HG03432 (cell line): Measurements from ENCODE around the gene INSYN2B.
A peak's percentile ranks its signal among the peaks of the same experiment; 100 is the strongest.

Source experiments
- ATAC-seq: cut with Tn5 transposase; IDR thresholded peaks from one replicate; pipeline ENCODE4 v1.9.1; 2021; ENCODE audit warnings: mild to moderate bottlenecking, moderate library complexity; ENCODE audit not compliant: unreplicated experiment

INSYN2B gene

GRCh38 chr5:169980418-169981053 is at the start of gene INSYN2B:
Gene INSYN2B (minus strand): TSS chr5:169980495. CDS start chr5:169883898, 96,597 bp downstream.
- peak; percentile 75 for ATAC-seq

DNA sequence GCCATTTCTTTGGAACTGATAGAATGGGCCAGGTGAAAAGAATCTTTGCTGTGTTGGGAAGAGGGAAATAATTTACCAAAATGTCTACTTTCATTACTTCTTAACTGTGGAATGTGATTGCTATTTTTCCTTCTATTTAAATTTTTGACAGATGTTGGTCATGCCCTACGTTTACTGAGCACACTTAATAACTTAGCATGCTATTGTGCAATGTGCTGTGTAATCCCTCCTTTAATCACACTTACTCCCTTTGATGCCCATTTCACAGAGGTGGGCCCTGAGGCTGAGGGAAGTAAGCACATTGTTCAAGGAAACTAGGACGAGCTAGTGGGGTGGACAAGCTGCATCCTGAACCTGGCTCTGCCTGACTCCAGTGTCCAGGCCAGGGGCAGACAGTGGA is 47.8 kb upstream of the INSYN2B start:
- ATAC-seq, result no peak

DNA sequence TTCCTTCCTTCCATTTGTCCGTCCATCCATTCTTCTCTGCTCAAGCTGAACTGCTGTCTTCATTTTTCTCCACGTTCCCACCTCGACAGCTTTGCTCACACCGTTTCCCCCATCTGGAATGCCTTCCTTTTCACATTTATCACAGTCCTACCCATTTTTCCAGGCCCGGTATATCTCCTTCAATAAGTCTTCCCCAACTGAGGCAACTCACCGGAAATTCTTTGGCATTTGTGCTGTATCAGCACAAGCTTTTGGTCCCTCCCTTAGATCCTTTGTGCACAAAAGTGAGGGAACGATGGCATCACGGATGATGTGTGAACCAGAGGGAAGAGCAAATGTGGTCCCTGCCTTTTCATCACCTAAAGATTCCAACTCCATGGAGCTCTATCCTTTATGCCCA is 45.6 kb upstream of the INSYN2B start:
- ATAC-seq, result no peak

GRCh38 chr5:170021506-170021905 is 41.2 kb upstream of the INSYN2B start:
- no peak for ATAC-seq

GRCh38 chr5:170020423-170020822 is 40.1 kb upstream of the INSYN2B start:
- ATAC-seq, result no peak

- no peak for ATAC-seq
These were observed 32.3 kb upstream of the INSYN2B start for GRCh38 chr5:170012622-170013021.

DNA sequence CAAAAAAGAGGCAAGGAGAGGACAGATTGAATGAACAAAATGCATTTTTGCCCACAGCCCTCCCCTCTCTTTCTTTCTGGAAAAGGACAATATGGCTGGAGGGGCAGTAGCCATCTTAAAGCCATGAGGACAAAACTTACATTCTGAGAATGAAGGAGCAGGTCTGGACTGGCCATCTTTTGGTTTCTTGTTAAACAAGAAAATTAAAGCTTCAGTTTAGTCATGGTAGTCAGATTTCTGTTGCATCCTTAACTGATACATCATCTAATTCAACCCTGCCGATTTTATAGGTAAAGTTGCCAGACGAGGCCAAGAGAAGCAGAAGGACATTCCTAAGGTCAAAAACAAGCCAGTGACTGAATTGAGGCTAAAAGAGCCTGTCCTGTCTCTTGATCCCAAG is 31.5 kb upstream of the INSYN2B start:
- ATAC-seq, result no peak

DNA sequence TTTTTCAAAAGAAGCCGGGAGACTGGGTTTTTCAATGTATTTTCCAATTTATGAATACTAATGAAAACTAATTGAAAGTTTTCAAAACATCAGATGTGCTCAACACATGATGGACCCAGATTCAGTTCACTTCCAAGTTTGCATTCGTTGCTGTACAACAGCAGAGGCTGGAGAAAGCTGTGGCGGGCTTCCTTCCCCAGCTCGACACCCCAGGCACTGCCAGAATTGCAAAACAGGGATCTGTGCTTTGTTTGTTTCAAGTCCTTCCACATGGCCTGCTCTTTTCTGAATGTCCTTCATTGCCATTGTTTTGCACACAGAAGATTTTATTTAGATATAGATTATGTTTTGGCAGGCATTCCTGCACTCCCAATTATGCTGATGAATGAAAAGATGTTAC is 30.3 kb upstream of the INSYN2B start:
- no peak for ATAC-seq

DNA sequence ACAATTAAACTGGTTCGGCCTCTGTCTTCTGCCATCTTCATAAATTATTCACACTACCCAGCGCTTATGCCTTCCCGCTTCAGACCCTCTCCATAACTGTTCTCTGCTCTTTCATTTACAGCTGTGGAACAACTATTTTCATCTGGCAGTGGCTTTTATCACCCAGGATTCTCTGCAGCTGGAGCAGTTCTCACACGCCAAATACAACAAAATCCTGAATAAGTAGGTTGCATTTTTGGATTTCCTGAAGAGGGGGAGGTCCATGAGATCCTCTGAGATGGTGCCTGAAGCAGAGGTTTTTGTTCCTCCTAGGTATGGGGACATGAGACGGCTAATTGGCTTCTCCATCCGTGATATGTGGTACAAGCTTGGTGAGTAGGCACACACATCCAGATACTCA is 28.1 kb upstream of the INSYN2B start:
- no peak for ATAC-seq

GRCh38 chr5:170006021-170006420 is 25.7 kb upstream of the INSYN2B start:
- ATAC-seq, result no peak

- ATAC-seq, result no peak
These were observed 19.9 kb upstream of the INSYN2B start for GRCh38 chr5:170000155-170000554.

GRCh38 chr5:169999621-170000020 is 19.3 kb upstream of the INSYN2B start:
- no peak for ATAC-seq

DNA sequence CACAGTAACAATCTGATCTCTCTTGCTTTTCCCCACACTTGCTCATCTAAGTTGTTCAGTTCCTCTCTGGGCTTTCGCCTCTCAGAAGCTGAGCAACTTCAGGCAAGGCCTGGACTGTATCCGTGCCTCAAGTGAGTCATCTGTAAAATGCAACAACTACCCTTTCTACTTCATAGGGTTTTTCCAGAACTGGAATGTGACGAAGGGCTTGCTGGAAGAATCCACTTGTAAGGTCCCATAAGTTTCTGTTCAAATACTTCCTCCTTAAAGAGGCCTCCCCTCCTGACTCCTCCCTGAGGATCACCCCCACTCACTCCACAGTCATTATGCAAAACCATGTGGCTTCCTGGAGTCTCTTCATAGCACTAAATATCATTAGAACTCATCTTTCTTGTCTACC is 17.5 kb upstream of the INSYN2B start:
- no peak for ATAC-seq

GRCh38 chr5:169993485-169993790 is 13.1 kb upstream of the INSYN2B start:
- ATAC-seq, result no peak

DNA sequence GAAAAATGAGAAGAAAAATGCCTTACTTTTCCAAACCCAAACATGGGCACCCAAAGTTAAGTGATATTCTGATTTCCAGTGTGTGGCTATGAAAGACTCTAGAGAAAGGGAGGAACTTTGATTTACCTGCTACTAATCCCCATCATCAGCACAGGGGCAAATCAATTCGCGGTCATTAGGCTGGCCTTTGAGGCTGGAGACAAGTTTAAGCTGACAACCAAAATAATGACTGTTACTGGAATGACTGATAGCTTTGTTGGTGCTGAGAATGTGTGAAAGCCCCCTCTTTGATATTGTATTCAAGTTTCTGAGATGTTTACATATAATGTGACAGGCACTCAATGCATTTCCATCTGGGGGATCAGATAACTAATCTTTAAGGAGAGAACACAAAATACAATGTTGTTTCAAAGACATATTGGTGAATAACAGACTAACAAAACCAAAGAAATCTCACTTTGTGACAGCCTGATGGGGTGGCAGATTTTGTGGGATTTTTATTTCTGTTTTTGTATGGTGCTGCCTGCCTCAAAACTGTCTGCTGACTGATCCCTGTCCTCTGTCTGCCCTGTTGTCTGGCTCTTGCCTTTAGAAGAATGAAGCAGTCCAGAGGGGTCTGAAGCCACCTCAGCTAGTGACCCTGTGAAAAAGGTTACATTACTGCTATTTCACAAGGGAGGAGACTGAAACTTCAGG is 12.6 kb upstream of the INSYN2B start:
- ATAC-seq, result no peak

- no peak for ATAC-seq
These were observed 11.0 kb upstream of the INSYN2B start for GRCh38 chr5:169991115-169991869.

DNA sequence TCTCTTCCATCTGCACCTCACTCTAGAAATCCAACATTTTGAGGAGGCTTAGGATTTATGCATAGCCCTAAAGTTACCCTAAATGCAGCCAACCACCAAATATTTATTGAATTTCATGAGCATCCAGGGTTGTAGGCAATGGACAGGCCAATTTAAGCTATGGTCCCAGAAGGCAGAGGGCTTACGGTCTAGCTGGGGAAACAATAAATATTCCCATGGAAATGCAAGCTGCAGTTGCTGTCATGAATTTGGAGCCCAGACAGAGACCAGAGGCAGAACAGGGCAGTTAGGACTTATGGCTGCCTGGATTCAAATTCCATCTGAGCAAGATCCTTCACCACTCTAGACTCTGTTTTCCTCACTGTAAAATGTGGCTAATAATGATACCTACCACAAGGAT is 9.1 kb upstream of the INSYN2B start:
- no peak for ATAC-seq

GRCh38 chr5:169988947-169989346 is 8.7 kb upstream of the INSYN2B start:
- ATAC-seq, result no peak

GRCh38 chr5:169988206-169988605 is 7.9 kb upstream of the INSYN2B start:
- ATAC-seq, result no peak

DNA sequence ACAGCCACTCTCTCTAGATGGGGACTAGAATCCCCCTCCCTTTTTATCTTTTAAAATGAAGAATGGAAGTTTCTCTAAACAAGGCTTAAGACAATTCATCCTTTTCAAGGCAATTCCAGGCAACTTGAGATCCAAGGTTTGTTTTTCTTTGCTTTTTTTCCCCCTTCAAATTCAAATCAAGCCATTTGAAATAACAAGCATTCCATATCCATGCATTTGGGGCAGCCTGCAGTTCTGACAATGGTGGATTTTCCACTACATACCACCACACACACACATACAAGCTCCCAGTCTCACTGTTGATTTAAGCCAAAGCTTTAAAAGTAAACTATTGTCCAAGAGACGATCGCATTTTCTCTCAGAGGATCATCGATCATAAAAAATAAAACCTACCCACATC is 424 bp downstream of the INSYN2B start:
- ATAC-seq, result no peak

GRCh38 chr5:169978714-169979113 is 1.6 kb downstream of the INSYN2B start:
- ATAC-seq, result no peak

DNA sequence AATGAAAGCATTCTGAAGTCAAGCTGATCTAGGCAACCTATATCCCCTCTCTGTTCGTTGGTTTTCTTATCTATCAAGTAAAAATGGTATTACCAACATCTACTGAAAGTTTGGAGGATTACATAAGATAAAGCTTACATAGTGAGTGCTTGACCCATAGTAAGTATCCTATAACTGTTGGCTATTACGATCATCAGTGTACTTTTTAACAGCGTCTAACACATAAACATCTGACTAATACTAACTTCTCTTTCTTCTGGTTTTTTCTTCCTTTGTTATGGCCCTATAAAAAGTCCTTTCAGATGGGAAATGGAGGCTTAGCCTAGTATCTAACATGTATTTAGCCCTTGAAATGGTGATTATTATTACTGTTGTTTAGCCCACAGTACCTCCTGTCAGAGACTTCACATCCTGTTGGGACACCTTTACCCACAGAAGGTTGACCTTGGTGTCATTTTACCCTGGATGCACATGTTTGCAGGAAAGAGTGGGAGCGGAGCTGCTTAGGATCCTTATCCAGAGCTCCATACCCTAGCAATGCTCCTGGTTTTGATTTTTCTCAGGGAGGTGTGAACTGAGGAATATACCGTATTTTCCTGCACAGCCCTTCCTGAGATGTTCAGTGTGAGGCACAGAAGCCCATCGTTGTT is 6.0 kb downstream of the INSYN2B start:
- ATAC-seq, result no peak
